Measurements from ENCODE around the gene MIX23.
"Not testable (repeated sequence)": the region's sequence is repeated elsewhere in the genome, so short reads cannot be mapped to it uniquely, and the experiment has no call there.

The MIX23 gene

DNA sequence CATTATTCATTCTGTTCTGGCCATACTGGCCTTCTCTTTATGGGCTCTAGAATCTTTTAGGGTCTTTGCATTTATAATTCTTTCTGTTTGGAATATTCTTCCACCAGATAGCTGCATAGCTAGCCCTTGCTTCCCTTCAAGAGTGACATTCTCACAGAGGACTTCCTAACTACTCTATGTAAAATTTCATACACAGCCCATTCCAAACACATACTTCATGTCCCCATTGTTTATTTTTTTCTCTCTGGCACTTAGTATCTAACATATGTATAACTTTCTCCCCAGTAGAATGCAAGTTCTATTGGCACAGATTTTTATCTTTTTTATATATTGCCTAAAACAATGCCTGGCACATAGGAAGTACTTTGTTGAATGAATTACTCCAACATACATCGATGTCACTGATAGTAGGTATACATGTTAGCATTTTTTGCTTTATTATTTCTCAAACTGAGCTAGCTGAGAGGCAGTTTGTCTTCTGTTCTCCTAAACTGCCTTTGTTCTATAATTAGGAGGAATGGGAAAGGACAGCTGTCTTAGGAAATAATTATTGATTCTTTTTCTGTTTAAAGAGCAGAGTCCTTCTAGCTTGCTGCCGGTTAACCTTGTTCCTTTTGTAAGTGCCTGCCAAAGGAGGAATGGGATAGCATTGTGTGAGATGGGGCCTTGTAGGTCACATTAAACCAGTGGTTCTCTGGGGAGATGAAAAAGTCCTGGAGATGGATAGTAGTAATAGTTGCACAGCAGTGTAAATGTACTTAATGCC lies 8.8 kb upstream of the MIX23 start:
- no peak for DNase-seq

DNA sequence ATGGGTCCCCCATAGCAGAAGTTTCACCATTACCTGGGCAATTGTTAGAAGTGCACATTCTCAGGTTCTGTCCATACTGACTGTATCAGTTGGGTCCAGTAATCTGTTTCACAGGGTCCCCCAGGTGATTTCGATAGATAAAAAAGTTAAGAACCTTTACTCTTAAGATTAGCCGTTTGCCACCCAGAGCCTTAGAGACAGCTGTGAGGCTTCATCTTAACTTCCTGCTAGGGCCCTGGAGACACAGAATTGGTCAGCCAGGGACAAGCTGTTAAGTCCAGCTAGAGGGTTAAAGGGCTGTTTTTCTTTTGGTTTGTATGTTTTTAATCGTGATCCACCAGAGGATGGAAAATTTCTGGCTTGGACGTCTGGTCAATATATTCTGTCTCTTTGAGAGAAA lies 7.6 kb upstream of the MIX23 start:
- DNase-seq = no peak

DNA sequence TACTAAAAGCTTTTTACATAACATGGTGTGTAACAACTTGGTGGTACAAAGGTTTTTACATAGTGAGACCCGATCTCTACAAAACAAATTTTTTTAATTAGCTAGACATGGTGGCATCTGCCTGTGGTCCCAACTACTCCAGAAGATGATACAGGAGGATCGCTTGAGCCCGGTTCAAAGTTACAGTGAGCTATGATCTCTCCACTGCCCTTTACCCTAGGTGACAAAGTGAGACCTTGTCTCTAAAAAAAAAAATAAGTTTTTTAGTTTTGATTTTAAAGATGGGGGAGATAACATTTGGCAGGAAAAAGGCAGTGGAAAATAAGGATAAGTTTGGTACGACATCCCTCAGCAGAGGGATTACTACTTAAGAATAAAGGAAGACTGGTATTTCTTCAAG lies 6.9 kb upstream of the MIX23 start:
- no peak for DNase-seq

DNA sequence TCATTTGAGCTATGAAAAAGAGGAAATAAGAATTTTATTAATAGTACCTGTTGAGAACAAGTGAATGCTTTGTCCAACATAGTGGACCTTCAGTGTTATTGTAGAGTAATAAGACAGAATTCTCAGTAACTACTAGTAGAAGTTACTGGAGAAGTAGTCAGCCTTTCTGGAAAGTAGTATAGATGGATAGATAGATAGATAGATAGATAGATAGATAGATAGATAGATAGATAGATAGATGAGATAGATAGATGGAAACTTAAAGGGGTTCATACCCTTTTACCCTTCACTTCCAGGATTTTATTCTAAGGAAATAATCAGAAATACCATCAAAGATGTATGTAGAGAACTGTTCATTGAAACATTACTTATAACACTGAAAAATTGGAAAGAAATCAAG lies 6.2 kb upstream of the MIX23 start:
- no peak for DNase-seq

DNA sequence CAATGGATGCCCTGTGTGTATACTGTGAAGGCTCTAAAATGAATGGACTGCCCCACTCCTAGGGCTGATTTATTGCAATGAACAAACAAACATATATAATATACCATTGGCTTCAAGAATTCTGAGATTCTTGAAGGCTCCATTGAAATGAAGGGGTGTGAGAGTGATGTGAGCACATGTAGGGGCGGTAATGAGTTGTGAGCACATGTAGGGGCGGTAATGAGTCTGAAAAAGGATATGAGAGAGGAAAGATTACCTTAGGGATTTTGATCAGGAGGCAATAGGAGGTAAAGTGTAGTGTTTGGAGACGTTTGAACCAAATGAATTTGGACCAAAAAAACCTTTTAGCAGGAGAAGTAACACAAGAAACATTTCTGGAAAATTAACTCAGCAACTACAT lies 4.7 kb upstream of the MIX23 start:
- no peak for DNase-seq

DNA sequence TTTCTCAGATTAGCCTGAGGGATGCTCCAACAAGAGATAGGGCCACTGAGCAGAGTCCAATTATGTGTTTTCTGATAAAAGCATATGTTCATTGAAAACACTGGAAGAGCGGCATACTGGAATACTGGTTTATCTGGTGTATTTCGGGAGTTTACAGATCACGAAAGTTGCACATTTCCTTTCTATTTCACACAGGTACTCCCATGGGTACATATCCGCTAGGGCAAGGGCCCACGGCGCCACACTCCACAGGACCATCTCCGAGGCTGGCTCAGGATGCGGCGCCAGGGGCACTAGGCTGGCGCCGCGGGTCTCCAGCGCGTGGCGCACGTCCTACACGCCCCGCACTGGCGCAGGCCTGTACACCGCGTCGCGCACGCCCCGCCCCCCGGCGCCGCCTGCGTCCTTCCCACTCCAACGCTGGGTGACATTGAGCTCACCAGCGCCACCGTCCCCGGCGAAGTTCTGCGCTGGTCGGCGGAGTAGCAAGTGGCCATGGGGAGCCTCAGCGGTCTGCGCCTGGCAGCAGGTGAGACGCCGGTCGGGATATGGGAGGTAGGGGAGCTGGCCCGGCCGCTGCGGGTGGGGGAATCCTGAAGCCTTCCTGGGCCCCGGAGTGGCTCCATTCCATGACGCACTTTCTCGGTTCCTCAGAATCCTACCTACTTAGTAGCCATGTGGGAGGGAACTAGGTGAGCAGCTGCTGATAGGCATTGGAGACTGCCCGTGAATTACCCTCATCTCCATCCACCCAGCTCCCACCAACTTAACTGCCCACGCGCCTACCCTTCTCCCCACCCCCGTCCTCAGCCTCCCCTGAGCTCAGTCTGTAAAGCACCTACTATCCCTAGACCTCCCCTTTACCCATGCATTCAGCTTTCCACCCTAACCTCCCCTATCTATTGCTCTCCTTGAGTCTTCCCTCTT lies 1.0 kb upstream of the MIX23 start, which contains the start of gene FAM162A:
Gene FAM162A, plus strand, starts transcription at position 412 of the 927 bp plus-strand sequence. Its CDS starts 84 bp downstream, at position 496.
- DNase-seq = peak; percentile 98 to 99

DNA sequence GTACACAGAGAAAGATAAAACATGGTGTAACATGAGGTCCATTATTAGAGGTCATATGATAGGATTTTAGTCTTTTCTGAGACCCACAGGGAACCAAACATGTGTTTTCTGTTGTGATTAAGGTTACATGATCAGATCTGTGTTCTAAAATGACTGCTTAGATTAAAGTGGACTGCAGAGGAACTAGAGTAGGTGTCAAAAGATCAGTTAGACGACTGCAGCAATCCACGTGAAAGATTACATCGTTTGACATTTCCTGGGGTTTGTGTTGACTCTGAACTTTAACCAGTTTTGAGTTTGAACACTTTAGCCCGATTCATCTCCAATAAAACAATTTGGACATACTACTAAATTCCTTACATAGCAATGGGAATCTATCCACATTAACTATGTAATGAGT lies 5.1 kb downstream of the MIX23 start:
- DNase-seq = no peak

DNA sequence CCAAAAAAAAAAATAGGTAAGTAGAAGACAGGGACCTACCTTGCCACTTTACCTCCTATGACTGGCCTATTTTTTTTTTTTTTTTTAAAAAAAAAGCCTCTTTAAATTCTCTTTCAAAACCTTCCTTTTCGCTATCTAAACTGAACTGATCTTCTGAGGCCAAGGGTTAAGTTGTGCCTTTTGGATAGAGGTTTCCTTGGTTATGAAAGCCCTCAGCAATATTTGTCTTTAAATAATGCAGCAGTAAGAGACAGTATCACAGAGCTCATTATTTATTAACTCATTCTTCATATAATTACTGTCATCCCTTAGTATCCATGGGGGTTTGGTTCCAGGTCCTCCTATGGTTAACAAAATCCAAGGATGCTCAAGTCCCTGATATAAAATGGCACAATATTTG lies 9.0 kb downstream of the MIX23 start:
- no peak for DNase-seq

DNA sequence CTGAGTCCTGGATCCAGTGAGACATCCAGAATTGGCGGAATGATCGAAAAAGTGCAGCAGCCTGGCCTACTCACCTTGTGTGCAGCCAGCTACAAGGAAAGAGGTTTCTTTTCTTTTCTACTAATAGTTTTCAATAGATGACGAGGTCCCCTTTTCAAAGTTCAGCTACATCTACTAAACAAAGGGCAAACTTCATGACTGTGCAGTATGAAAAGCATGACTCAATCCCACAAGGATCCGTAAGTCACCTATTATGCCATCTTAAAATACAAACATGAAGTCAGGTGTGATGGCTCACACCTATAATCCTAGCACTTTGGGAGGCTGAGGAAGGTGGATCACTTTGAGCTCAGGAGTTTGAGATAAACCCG lies 16.7 kb downstream of the MIX23 start:
- DNase-seq = no peak

DNA sequence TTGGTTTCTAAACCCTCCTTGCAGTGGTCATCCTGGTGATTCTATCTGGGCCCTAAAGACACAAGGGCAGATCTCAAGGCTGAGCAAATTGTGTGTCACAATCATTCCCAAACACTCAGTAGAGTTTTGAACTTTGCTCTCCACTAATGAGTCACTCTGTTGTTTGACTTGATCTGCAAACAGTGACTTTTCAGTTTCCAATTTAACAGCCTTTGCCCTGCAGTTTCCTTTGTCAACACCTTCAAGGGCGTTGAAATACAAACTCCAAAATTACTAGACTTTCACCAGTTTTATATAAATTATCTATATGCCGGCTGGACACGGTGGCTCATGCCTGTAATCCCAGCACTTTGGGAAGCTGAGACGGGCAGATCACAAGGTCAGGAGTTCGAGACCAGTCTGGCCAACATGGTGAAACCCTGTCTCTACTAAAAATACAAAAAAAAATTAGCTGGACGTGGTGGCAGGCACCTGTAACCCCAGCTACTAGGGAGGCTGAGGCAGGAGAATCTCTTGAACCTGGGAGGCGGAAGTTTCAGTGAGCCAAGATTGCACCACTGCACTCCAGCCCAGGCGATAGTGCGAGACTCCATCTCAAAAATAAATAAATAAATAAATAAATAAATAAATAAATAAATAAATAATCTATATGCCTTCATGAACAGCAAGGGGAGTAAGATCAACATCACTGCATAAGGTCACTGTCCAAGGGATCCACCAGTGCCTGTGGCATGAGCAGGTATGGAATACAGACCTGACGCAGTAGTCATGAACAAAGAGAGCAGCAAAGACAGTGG lies 17.3 kb downstream of the MIX23 start:
- DNase-seq = not testable (repeated sequence)

DNA sequence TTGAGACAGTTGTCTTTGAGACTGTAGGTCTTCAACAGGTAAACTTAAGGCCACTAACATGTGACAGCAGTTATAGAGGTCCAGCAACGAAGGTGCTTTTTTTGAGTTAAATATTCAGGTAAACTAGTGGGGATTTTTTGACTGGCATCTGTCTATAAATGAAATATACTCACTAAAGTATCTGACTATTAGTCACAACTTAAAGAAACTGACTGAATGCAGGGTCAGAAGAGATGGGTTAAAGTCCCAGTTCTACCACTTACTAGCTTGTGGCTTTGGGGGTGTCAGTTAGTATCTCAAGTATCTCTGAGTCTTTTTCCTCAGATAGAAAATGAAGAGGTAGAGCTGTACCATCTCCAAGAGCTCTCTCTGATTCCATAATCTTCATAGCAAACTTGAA lies 18.0 kb downstream of the MIX23 start:
- no peak for DNase-seq

DNA sequence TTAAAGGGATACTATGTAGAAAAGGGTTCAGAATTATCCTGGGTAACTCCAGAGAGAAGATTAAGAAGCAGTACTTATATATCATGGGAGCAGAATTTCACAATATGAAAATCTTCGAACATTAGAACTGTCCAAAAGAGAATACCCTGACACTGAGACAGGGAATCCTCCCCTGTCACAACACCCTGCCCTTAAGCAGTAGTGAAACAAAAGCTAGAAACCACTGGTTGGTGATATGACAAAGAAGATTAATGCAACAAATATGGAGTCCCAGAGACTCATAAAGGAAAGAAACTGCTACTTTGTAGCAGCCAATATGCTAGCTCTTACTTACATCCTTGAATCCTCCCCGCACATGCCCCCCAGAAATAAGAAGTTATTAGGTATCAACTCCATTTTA lies 18.5 kb downstream of the MIX23 start:
- DNase-seq = no peak

DNA sequence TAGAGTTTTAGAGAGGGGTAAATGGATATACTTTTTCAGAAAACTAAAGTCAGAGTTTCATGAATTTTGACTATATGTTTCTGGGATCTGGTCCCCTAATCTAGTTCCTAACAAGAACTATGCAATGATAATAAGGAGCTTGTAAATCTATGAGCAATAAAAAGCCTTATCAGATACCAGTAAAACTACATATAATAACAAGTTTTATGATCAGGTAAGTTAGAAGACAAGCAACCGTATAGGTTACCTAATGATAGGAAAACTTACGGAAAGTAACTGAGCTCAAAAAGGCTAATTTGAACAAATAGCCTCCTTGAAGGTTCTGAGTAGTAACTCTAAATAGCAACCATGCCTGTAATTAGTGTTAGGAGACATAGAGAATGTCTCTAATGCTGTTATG lies 21.0 kb downstream of the MIX23 start:
- DNase-seq = no peak

DNA sequence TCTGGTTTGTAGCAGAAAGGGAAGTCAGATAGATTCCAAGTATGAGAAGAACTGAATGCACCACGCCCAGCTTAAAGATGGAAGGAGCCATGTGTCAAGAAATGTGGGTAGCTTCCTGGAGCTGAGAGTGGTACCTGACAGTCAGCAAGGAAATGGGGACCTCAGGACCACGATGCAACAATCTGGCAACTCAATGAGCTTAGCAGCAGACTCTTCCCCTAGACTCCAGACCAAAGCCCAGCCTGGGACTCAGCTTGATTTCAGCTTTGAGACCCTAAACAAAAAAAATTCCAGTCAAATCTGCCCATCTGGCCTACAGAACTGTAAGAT lies 24.4 kb downstream of the MIX23 start:
- no peak for DNase-seq

DNA sequence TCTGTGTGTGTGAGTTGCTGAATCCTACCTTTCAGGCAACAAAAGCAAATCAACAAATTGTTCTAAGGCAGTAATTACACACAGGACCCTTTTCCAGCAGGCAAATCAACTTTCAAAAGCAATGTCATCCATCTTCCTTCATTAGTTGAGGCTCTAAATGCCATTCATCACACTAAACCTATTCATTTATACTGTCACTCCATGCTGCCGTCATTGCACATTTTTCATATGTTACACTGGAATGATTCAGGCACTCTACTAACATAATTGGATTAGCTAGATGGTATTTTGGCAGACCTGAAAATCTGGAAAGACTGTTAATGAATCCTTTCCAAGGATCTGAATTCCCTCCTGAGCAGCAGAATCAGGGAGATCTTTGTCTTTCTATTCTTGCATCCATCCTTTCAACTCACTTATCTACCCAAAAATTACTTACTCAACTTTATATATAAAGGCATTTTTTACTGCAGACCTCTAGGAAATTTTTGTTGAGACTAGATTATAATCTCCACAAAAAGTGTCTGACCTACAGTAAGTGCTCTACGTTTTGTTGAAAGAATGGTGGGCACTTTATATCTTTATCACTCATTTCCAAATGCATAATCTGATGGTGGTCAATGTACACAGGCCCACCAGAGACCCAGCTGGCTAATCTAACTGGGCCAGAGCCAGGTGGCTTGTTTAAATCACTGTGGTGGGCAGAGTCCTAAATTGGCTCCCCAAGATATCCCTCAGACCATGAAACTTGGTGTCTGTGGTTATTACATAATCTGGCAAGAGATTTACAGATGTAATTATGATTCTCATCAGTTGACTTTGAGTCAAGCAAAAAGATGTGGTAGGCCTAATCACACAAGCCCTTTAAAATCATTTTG lies 25.0 kb downstream of the MIX23 start:
- peak in 1 of 2 experiments; percentile 24 for DNase-seq

DNA sequence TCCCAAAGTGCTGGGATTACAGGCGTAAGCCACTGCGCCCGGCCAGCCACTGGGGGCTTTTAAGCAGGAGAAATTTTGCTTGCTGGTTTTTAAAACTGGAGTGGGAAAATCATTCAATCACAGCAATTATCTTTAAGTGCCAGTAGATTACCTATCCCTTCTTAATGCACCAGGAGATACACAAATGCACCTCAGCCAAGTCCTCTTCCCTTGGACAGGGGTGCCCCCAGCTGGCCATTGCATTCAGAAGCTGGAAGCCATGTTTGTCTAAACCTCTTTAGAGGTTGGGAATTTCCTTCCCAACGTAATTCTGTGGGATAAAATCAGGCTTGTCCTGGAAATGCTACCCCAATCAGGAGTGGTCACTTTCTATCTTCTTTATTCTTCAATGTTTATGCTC lies 26.6 kb downstream of the MIX23 start:
- DNase-seq = peak; percentile 54 to 69

DNA sequence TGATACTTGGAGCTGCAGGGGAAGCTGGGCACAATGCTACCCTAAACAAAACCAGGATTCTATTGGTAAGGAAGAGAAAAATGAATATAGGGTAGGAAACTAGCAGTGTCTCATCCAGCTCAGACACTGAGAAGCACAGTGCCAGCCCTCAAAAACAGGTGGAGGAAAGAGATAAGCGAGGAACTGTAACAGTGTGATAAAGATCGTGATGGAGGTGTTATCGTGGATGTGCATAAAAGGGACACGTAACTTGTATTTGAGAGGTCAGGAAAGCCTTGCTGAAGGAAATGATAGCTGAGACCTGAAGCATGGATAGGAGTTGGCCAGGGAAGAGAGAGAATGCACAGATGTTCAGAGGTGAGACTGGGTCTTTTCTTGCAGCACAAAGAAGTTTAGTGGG lies 27.4 kb downstream of the MIX23 start:
- DNase-seq = no peak

DNA sequence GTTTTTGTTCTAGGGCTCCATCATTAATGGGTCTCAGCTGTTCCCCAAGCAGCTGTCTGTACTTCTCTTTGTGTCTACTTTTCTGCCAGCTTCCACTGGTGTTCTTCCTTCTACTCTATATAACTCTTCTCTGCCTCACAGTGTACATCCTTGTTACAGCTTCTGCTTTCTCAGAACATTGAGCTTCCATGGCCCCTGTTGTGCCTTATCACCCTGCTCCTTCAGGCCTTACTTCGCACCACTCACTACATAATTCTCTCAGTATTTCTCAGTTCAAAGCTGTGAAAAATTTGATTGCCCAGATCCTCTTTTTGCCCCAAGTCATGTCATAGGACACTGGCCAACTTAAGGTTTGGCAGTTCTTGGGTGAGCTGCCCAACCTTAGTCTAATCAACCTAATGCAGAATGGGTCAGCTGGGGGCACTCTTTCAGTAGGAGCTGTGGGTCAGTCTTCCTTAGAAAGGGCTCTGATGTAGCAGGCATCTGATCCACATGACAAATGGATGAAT lies 29.1 kb downstream of the MIX23 start:
- DNase-seq = no peak

DNA sequence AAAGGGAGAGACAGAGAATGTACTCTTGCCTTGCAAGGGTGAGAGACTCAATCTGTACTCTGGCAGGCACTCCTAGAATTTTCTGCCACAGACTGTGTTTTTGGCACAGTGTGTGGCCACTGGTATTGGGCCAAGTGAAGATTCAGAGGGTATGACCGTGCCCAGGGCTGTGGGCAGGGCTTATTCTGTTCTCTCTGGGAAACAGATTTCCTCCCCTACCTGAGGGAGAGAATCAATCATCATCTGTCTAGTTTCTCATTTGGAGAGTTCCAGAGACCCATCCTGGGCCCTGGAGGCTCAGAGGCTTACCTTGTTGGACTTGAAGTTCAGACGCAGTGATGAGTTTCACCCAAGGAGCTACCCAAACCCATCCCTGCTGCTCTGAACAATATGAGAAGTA lies 29.8 kb downstream of the MIX23 start:
- DNase-seq = peak in 1 of 2 experiments; percentile 28

DNA sequence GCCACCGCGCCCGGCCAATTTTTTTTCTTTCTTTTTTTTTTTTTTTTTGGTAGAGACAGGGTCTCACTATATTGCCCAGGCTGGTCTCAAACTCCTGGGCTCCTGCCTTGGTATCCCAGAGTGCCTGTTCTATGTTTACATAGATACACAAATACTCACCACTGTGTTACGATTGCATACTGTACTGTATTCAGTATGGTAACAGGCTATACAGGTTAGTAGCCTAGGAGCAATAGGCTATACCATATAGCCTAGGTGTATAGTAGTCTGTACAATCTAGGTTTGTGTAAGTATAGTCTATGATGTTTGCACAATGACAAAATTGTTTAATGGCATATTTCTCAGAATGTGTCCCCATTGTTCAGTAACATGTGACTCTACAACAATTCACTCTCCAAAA lies 31.4 kb downstream of the MIX23 start:
- peak in 1 of 2 experiments; percentile 13 for DNase-seq

DNA sequence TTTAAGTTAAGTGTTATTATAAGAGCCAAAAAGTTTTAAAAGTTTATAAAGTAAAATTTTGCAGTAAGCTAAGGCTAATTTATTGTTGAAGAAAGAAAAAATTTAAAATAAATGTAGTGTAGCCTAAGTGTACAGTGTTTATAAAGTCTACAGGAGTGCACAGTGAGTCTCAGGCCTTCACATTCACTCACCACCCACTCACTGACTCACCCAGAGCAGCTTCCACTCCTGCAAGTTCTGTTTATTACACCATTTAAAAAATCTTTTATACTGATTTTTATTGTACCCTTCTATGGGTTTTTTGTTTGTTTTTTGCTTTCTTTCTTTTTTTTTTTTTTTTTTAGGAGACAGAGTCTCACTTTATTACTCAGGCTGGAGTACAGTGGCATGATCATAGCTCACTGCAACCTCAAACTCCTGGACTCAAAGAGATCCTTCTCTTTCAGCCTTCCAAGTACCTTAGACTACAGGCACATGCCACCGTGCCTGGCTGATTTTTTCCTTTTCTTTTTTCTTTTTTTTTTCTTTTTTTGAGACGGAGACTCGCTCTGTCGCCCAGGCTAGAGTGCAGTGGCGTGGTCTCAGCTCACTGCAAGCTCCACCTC lies 32.1 kb downstream of the MIX23 start:
- DNase-seq = no peak

DNA sequence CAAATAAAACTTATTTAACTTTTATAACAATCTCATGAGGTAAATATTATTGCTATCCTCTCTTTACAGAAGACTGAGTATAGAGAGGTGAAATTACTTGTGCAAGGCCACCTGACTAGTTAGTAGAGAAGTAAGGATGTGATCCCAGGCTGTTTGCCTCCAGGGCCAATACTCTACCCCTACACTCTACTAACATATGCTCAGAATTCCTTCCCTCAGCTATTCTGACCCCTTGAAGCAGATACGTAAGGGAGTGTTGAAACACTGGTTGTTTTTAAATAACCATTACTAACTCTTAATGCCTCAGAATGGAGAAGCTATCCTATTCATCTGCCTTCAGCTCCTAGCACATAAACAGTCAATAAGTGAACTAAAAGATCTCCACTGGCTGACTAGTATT lies 33.9 kb downstream of the MIX23 start:
- DNase-seq = no peak
